ENCODE results near the gene BLOC1S1. TPM values are rescaled to one million over a fixed set of nuclear protein-coding genes. Genes with fewer than 3 reads are reported as not detected.

Gene BLOC1S1
- total RNA-seq, 2 experiments from 2014 or later = 79.0 to 84.6 TPM

GRCh38 chr12:55723516-55724225 is 7.8 kb downstream of the BLOC1S1 start:
- POLR2A ChIA-PET = interaction anchor here (1.9 kb wide), 1 partner anchor 15 kb away, joined by 6 read pairs; no protein-coding TSS in a partner anchor
- peaks cover 22% of the 10 kb centered on the region for H3K4me1 Mint-ChIP-seq (ENCODE audit: low read depth)
- H3K9me3 Mint-ChIP-seq = no peaks in the 10 kb centered on the region
- H3K27ac Mint-ChIP-seq = no peak overlapping the region
- DNase-seq = no peak
- no peak for TF ChIP-seq CTCF (IDR thresholded peaks at IDR 0.05)
- intact Hi-C loops (cut with micrococcal nuclease) = no loop called here
- H3K4me3 Mint-ChIP-seq = no peak overlapping the region
- ATAC-seq = no peak
- CTCF ChIA-PET = interaction anchor here (0.8 to 7.1 kb wide), 3 partner anchors 12 to 202 kb away, joined by 3 to 87 read pairs (median 7); no protein-coding TSS in a partner anchor
- H3K36me3 Mint-ChIP-seq (ENCODE audit: low read depth) = peaks cover 7% of the 10 kb centered on the region
- no peaks in the 10 kb centered on the region for H3K27me3 Mint-ChIP-seq

GRCh38 chr12:55724226-55724939 is 8.5 kb downstream of the BLOC1S1 start:
- intact Hi-C loops (cut with micrococcal nuclease) = no loop called here
- peak; percentile 39 for ATAC-seq
- no peaks in the 10 kb centered on the region for H3K9me3 Mint-ChIP-seq
- DNase-seq = peak; percentile 90
- H3K4me1 Mint-ChIP-seq (ENCODE audit: low read depth) = peaks cover 22% of the 10 kb centered on the region
- POLR2A ChIA-PET = interaction anchor here (0.9 to 1.9 kb wide), 2 partner anchors 13 to 14 kb away, joined by 4 to 6 read pairs; no protein-coding TSS in a partner anchor
- H3K27me3 Mint-ChIP-seq = no peaks in the 10 kb centered on the region
- H3K4me3 Mint-ChIP-seq = no peak overlapping the region
- CTCF ChIA-PET = interaction anchor here (0.9 to 7.1 kb wide), 8 partner anchors 9 to 395 kb away, joined by 3 to 87 read pairs (median 6); partner anchors contain the start of gene BLOC1S1
- H3K36me3 Mint-ChIP-seq (ENCODE audit: low read depth) = peaks cover 6% of the 10 kb centered on the region
- H3K27ac Mint-ChIP-seq = peak overlapping the region; percentile 3
- peak; percentile 77 for TF ChIP-seq CTCF (IDR thresholded peaks at IDR 0.05)

GRCh38 chr12:55724940-55725309 is 9.1 kb downstream of the BLOC1S1 start:
- ChIA-PET POLR2A (interaction anchor here (0.6 to 1.9 kb wide), 3 partner anchors 10 to 14 kb away, joined by 3 to 6 read pairs (median 4); no protein-coding TSS in a partner anchor), CTCF (interaction anchor here (0.9 to 7.1 kb wide), 8 partner anchors 9 to 395 kb away, joined by 3 to 87 read pairs (median 6); partner anchors contain the start of gene BLOC1S1)
- Mint-ChIP-seq H3K9me3 (no peaks in the 10 kb centered on the region), H3K4me1 (ENCODE audit: low read depth) (peaks cover 22% of the 10 kb centered on the region), H3K27ac (peak overlapping the region; percentile 3), H3K27me3 (no peaks in the 10 kb centered on the region), H3K36me3 (ENCODE audit: low read depth) (peaks cover 6% of the 10 kb centered on the region), H3K4me3 (no peak overlapping the region)
- no peak for DNase-seq
- intact Hi-C loops (cut with micrococcal nuclease) = no loop called here
- no peak for ATAC-seq
- TF ChIP-seq CTCF (IDR thresholded peaks at IDR 0.05) = no peak

- CTCF ChIA-PET = interaction anchor here (0.9 to 7.1 kb wide), 7 partner anchors 9 to 80 kb away, joined by 3 to 87 read pairs (median 7); partner anchors contain the start of gene BLOC1S1
- no peaks in the 10 kb centered on the region for H3K9me3 Mint-ChIP-seq
- H3K4me3 Mint-ChIP-seq = no peak overlapping the region
- H3K27ac Mint-ChIP-seq = peak overlapping the region; percentile 50
- ATAC-seq (no peak), DNase-seq (no peak)
- TF ChIP-seq CTCF (IDR thresholded peaks at IDR 0.05) = no peak
- H3K27me3 Mint-ChIP-seq = no peaks in the 10 kb centered on the region
- intact Hi-C loops (cut with micrococcal nuclease) = no loop called here
- H3K36me3 Mint-ChIP-seq (ENCODE audit: low read depth) = peaks cover 6% of the 10 kb centered on the region
- H3K4me1 Mint-ChIP-seq (ENCODE audit: low read depth) = peaks cover 29% of the 10 kb centered on the region
- POLR2A ChIA-PET = interaction anchor here (0.6 to 1.9 kb wide), 3 partner anchors 10 to 13 kb away, joined by 3 to 6 read pairs (median 4); no protein-coding TSS in a partner anchor
These were observed 9.7 kb downstream of the BLOC1S1 start for GRCh38 chr12:55725556-55725955.
